ENCODE measurements around the gene TMEM44.

- TF ChIP-seq ZNF274 (IDR thresholded peaks at IDR 0.05; ENCODE audit: low read depth, low read length) = no peak
- no peak for TF ChIP-seq YY1 (IDR thresholded peaks at IDR 0.05; ENCODE audit: insufficient read depth, insufficient read length)
- no peak for TF ChIP-seq SUZ12 (IDR thresholded peaks at IDR 0.05; ENCODE audit: extremely low read depth, insufficient read depth, insufficient read length)
Observed at GRCh38 chr3:194608981-194609380, 24.2 kb downstream of the TMEM44 start.
